HCT116 (cell line): ENCODE results near the gene PRSS33. TPM values are rescaled to one million over a fixed set of nuclear protein-coding genes. Genes with fewer than 3 reads are reported as not detected.
A peak's percentile ranks its signal among the peaks of the same experiment; 100 is the strongest.

Experiments used
- ATAC-seq: fragments of 200-7000 bp; cut with Tn5 transposase; 2 replicates; pipeline ENCODE4 v1.9.1; 2020; ENCODE audit warnings: mild to moderate bottlenecking, moderate library complexity
- BruUV-seq: library from RNA; stranded (reverse); fragments of 400-500 nt; replicated peaks from 2 replicates; lab custom pipeline; 2021; lab: Mats Ljungman, UMichigan
- CTCF ChIA-PET: fragments of 300-600 bp; sonication (Branson Sonifier 250); formaldehyde crosslinking; loops from one replicate; lab custom pipeline; 2021; ENCODE audit warnings: antibody characterized with exemption; lab: Charles Lee
- POLR2A ChIA-PET: fragments of 300-600, 350-600 bp; sonication (Branson Sonifier 250); formaldehyde crosslinking; loops from one replicate; lab custom pipeline; 2021; ENCODE audit warnings: antibody characterized with exemption; lab: Charles Lee
- RAD21 ChIA-PET, 2 experiments: fragments of 300-600 bp; sonication (Branson Sonifier 250); formaldehyde crosslinking; loops; one replicate each; lab custom pipeline; 2023; ENCODE audit warnings: low total read pairs in 2 of 2; ENCODE audit not compliant: uncharacterized antibody in 2 of 2, unreplicated experiment in 2 of 2, low non-redundant PET in 1 of 2; lab: Charles Lee
- DNase-seq: peaks from one replicate; pipeline ENCODE4 v3.0.0-alpha.2; 2010; ENCODE audit warnings: low read depth, low spot score
- H2AFZ ChIP-seq: fragments of 200-600 bp; shearing (Covaris generic), sonication (generic); 2 replicates; pipeline ENCODE4 v1.6.1; 2017; ENCODE audit warnings: low read depth, mixed run types, mixed read lengths, antibody characterized with exemption, low read length; ENCODE audit not compliant: poor library complexity, severe bottlenecking
- H3K27ac ChIP-seq: 2 replicates; pipeline ENCODE4 v1.5.1; 2012; ENCODE audit warnings: low read depth, low read length
- H3K27me3 ChIP-seq: fragments of 200-600 bp; sonication (generic); 2 replicates; pipeline ENCODE4 v1.6.1; 2016; ENCODE audit warnings: mixed run types, low read length, mixed read lengths; ENCODE audit not compliant: insufficient read depth
- H3K36me3 ChIP-seq, 2 experiments: fragments of 200-500 bp in 1 of 2; fragments of 200-600 bp in 1 of 2; sonication (Bioruptor generic) in 1 of 2; sonication (generic) in 1 of 2; 2 replicates each; pipeline versions ENCODE4 v1.5.1 to v1.6.1; 2014 to 2016; ENCODE audit warnings: low read length in 2 of 2, inconsistent platforms in 1 of 2, mixed read lengths in 1 of 2, mixed run types in 1 of 2; ENCODE audit not compliant: insufficient read depth in 2 of 2, control insufficient read depth in 1 of 2
- H3K4me1 ChIP-seq, 2 experiments: fragments of 200-600 bp in 1 of 2; sonication (generic) in 1 of 2; 2 replicates each; pipeline versions ENCODE4 v1.5.1 to v1.6.1; 2012 to 2017; ENCODE audit warnings: low read length in 2 of 2, inconsistent platforms in 1 of 2, mild to moderate bottlenecking in 1 of 2, mixed read lengths in 1 of 2, mixed run types in 1 of 2, moderate library complexity in 1 of 2; ENCODE audit not compliant: insufficient read depth in 2 of 2, control insufficient read depth in 1 of 2
- H3K4me2 ChIP-seq: fragments of 200-600 bp; sonication (generic); 2 replicates; pipeline ENCODE4 v1.6.1; 2017; ENCODE audit warnings: mixed run types, low read length, mixed read lengths
- H3K4me3 ChIP-seq, 2 experiments: fragments of 200-600 bp in 1 of 2; sonication (generic) in 1 of 2; replicated peaks in 1 of 2; 2 replicates each; pipeline ENCODE4 v1.5.1; 2011 to 2016; ENCODE audit warnings: low read length in 2 of 2, control low read depth in 1 of 2, low read depth in 1 of 2, mild to moderate bottlenecking in 1 of 2, mixed read lengths in 1 of 2, mixed run types in 1 of 2
- H3K79me2 ChIP-seq: fragments of 200-600 bp; sonication (generic); 2 replicates; pipeline ENCODE4 v1.6.1; 2017; ENCODE audit warnings: mild to moderate bottlenecking, mixed run types, low read length, moderate library complexity, mixed read lengths; ENCODE audit not compliant: insufficient read depth
- H3K9ac ChIP-seq: fragments of 200-600 bp; sonication (generic); 2 replicates; pipeline ENCODE4 v1.6.1; 2016; ENCODE audit warnings: low read length, mixed read lengths
- H3K9me2 ChIP-seq: fragments of 200-600 bp; sonication (generic), shearing (Covaris generic); 2 replicates; pipeline ENCODE4 v1.6.1; 2017; ENCODE audit warnings: mixed run types, mild to moderate bottlenecking, moderate library complexity; ENCODE audit not compliant: insufficient read depth
- H3K9me3 ChIP-seq, 2 experiments: fragments of 200-500 bp in 1 of 2; fragments of 200-600 bp in 1 of 2; sonication (Bioruptor generic) in 1 of 2; sonication (generic) in 1 of 2; 2 replicates each; pipeline ENCODE4 v1.6.1; 2014 to 2017; ENCODE audit warnings: low read length in 2 of 2, mixed read lengths in 2 of 2, inconsistent platforms in 1 of 2, low read depth in 1 of 2, mild to moderate bottlenecking in 1 of 2, mixed run types in 1 of 2, moderate library complexity in 1 of 2; ENCODE audit not compliant: control insufficient read depth in 1 of 2, insufficient read depth in 1 of 2
- H4K20me1 ChIP-seq: fragments of 200-600 bp; sonication (generic), shearing (Covaris generic); 2 replicates; pipeline ENCODE4 v1.6.1; 2017; ENCODE audit warnings: mixed run types, mild to moderate bottlenecking, moderate library complexity; ENCODE audit not compliant: insufficient read depth
- CBX3 ChIP-seq: IDR thresholded peaks from 2 replicates; pipeline ENCODE4 v1.6.1; 2012; ENCODE audit warnings: low read depth
- CEBPB ChIP-seq: IDR thresholded peaks from 2 replicates; pipeline ENCODE4 v1.6.1; 2012; ENCODE audit warnings: low read depth
- CTCF ChIP-seq, 3 experiments: fragments of 200-600 bp in 1 of 3; sonication (generic) in 1 of 3; IDR thresholded peaks in 2 of 3; conservative IDR thresholded peaks in 1 of 3; 2 replicates each; pipeline ENCODE4 v1.5.1; 2012 to 2017; ENCODE audit warnings: low read depth in 2 of 3, low read length in 2 of 3, antibody characterized with exemption in 1 of 3, borderline replicate concordance in 1 of 3, control low read depth in 1 of 3, mild to moderate bottlenecking in 1 of 3, mixed read lengths in 1 of 3, mixed run types in 1 of 3, moderate library complexity in 1 of 3; ENCODE audit not compliant: insufficient read depth in 1 of 3
- EZH2 ChIP-seq: fragments of 200-600 bp; sonication (generic); IDR thresholded peaks from 2 replicates; pipeline ENCODE4 v1.6.1; 2017; ENCODE audit warnings: antibody characterized with exemption, mixed run types
- EZH2phosphoT487 ChIP-seq: fragments of 200-600 bp; IDR thresholded peaks from 2 replicates; pipeline ENCODE4 v1.6.1; 2018; ENCODE audit warnings: antibody characterized with exemption, borderline replicate concordance
- JUND ChIP-seq: IDR thresholded peaks from 2 replicates; pipeline ENCODE4 v1.6.1; 2012
- MAX ChIP-seq: IDR thresholded peaks from 2 replicates; pipeline ENCODE4 v1.6.1; 2012
- POLR2AphosphoS5 ChIP-seq: IDR thresholded peaks from 2 replicates; pipeline ENCODE4 v1.6.1; 2011; ENCODE audit warnings: mild to moderate bottlenecking, low read depth, low read length, moderate library complexity
- RAD21 ChIP-seq: IDR thresholded peaks from 2 replicates; pipeline ENCODE4 v1.6.1; 2012; ENCODE audit warnings: low read depth, mild to moderate bottlenecking
- REST ChIP-seq: IDR thresholded peaks from 2 replicates; pipeline ENCODE4 v1.6.1; 2012; ENCODE audit warnings: low read depth
- SP1 ChIP-seq: IDR thresholded peaks from 2 replicates; pipeline ENCODE4 v1.6.1; 2012; ENCODE audit warnings: low read depth
- SRF ChIP-seq: IDR thresholded peaks from 2 replicates; pipeline ENCODE4 v1.6.1; 2012; ENCODE audit warnings: low read depth
- TCF7L2 ChIP-seq: IDR thresholded peaks from 2 replicates; pipeline ENCODE4 v1.7.0; 2011; ENCODE audit warnings: borderline replicate concordance, inconsistent platforms; ENCODE audit not compliant: insufficient read depth, insufficient read length; ENCODE audit errors: extremely low read depth
- YY1 ChIP-seq: IDR thresholded peaks from 2 replicates; pipeline ENCODE4 v1.6.1; 2011; ENCODE audit warnings: low read length, low read depth, moderate library complexity, mild to moderate bottlenecking; ENCODE audit not compliant: insufficient replicate concordance; ENCODE audit errors: extremely low read depth
- ZBTB33 ChIP-seq: IDR thresholded peaks from 2 replicates; pipeline ENCODE4 v1.6.1; 2011; ENCODE audit warnings: mild to moderate bottlenecking, low read length, moderate library complexity; ENCODE audit not compliant: insufficient replicate concordance; ENCODE audit errors: extremely low read depth
- intact Hi-C: fragments of 100-400 bp; cut with micrococcal nuclease; formaldehyde crosslinking; loops from 2 replicates; pipeline ENCODE4 v1.10.0; 2022
- total RNA-seq: library from RNA; stranded (reverse); gene quantifications from one replicate; pipeline ENCODE4 v1.2.1, GENCODE V29; 2021; ENCODE audit not compliant: unreplicated experiment

The PRSS33 gene
- total RNA-seq, 1 experiment from 2014 or later: not detected

- TF ChIP-seq REST (no peak), EZH2 (no peak)
Measured at GRCh38 chr16:2775131-2775716, 12.1 kb downstream of the PRSS33 start (continued).

GRCh38 chr16:2774161-2774891 lies 13.0 kb downstream of the PRSS33 start:
- no TSS peak for BruUV-seq
- Histone ChIP-seq H3K79me2 (peaks cover 75% of the 10 kb centered on the region), H3K4me3 (no peak overlapping the region), H3K27me3 (no peaks in the 10 kb centered on the region), H3K4me2 (no peak overlapping the region), H3K4me1 (peaks cover 11 to 46% of the 10 kb centered on the region in 2 experiments), H3K9ac (no peak overlapping the region), H3K36me3 (peaks cover 19 to 45% of the 10 kb centered on the region in 2 experiments), H4K20me1 (no peaks in the 10 kb centered on the region; the same call in 1 of the 2 replicates), H3K9me2 (no peaks in the 10 kb centered on the region), H3K9me3 (no peaks in the 10 kb centered on the region), H2AFZ (no peak overlapping the region), H3K27ac (peak overlapping the region; percentile 26; the same call in 1 of the 2 replicates)
- RAD21 ChIA-PET: no interaction called here
- CTCF ChIA-PET: no interaction called here
- no peak for DNase-seq
- POLR2A ChIA-PET: interaction anchor here (1.0 kb wide), 1 partner anchor 10 kb away, joined by 3 read pairs; no protein-coding TSS in a partner anchor
- intact Hi-C loops: no loop called here
- ATAC-seq: no peak
- no peak for TF ChIP-seq SRF
- TF ChIP-seq SP1: no peak
- no peak for TF ChIP-seq POLR2AphosphoS5
- no peak for TF ChIP-seq CBX3
- no peak for TF ChIP-seq MAX
- TF ChIP-seq YY1: no peak
- TF ChIP-seq TCF7L2: no peak
- no peak for TF ChIP-seq RAD21
- no peak for TF ChIP-seq CTCF (IDR thresholded peaks at IDR 0.05 in 2 of 3, conservative IDR thresholded peaks at IDR 0.05 in 1 of 3; ENCODE audit: borderline replicate concordance in 1 of 3, insufficient read depth in 1 of 3, low read depth in 2 of 3, low read length in 2 of 3)
- no peak for TF ChIP-seq CEBPB
- no peak for TF ChIP-seq EZH2phosphoT487
- TF ChIP-seq ZBTB33: no peak
- TF ChIP-seq JUND: no peak
- no peak for TF ChIP-seq EZH2
